Lung (tissue), 12 donors: ENCODE data around the gene SAMD4A. TPM values are rescaled to one million over a fixed set of nuclear protein-coding genes. Genes with fewer than 3 reads are reported as not detected.

Source experiments
- ATAC-seq: fragments of 200-7000 bp; cut with Tn5 transposase; one replicate; pipeline ENCODE4 v1.9.1; 2020; ENCODE audit warnings: moderate number of reproducible peaks; ENCODE audit not compliant: insufficient read depth, low FRiP score
- DNase-seq, 3 donors: peaks; one replicate each; pipeline ENCODE4 v3.0.0-alpha.2; 2013 to 2017
- H3K27ac ChIP-seq, 2 donors: one replicate each; pipeline ENCODE4 v1.5.1; 2013; ENCODE audit warnings: mild to moderate bottlenecking in 2 of 2, moderate library complexity in 2 of 2, control low read depth in 1 of 2, inconsistent platforms in 1 of 2, low read depth in 1 of 2, low read length in 1 of 2
- H3K27me3 ChIP-seq, 3 donors: one replicate each; pipeline ENCODE4 v1.5.1; 2013; ENCODE audit warnings: low read length in 2 of 3; ENCODE audit not compliant: control insufficient read depth in 3 of 3, insufficient read depth in 3 of 3
- H3K36me3 ChIP-seq, 4 donors: one replicate each; pipeline ENCODE4 v1.5.1; 2013; ENCODE audit warnings: low read length in 4 of 4, mild to moderate bottlenecking in 1 of 4, moderate library complexity in 1 of 4; ENCODE audit not compliant: control insufficient read depth in 4 of 4, insufficient read depth in 4 of 4
- H3K4me1 ChIP-seq, 5 donors: one replicate each; pipeline ENCODE4 v1.5.1; 2013; ENCODE audit warnings: low read length in 5 of 5, mild to moderate bottlenecking in 2 of 5, moderate library complexity in 1 of 5; ENCODE audit not compliant: control insufficient read depth in 5 of 5, insufficient read depth in 5 of 5
- H3K4me3 ChIP-seq: one replicate; pipeline ENCODE4 v1.5.1; 2013; ENCODE audit warnings: mild to moderate bottlenecking, control low read depth, moderate library complexity
- H3K9ac ChIP-seq, 2 donors: one replicate each; pipeline ENCODE4 v1.5.1; 2013; ENCODE audit warnings: low read length in 2 of 2, control low read depth in 1 of 2; ENCODE audit not compliant: insufficient read depth in 1 of 2
- H3K9me3 ChIP-seq, 4 donors: one replicate each; pipeline ENCODE4 v1.5.1; 2013; ENCODE audit warnings: low read length in 3 of 4, mild to moderate bottlenecking in 1 of 4, moderate library complexity in 1 of 4; ENCODE audit not compliant: control insufficient read depth in 4 of 4, insufficient read depth in 3 of 4
- CTCF ChIP-seq: IDR thresholded peaks from 2 replicates; pipeline ENCODE4 v1.5.1; 2012; ENCODE audit warnings: mild to moderate bottlenecking; ENCODE audit errors: control extremely low read depth, extremely low read depth
- WGBS, 2 donors: extraction: QIAGEN DNeasy Blood & Tissue Kit; methylation state at CpG; one replicate each; pipeline ENCODE4 v1.1.7; 2013; 5-methylcytosine and 5-hydroxymethylcytosine counted together
- polyA plus RNA-seq, 2 donors: library from polyadenylated mRNA; stranded (reverse); fragments of 200-250 nt; gene quantifications; one replicate each; pipeline ENCODE4 v1.2.1, GENCODE V29; 2013
- total RNA-seq, 2 donors: library from RNA; depleted of rRNA in 1 of 2; stranded (reverse); fragments of >200 nt in 1 of 2; gene quantifications; one replicate each; pipeline ENCODE4 v1.2.1, GENCODE V29; 2014 to 2021
- donor health status: control.
- donor health status: control.
- donor health status: Bipolar disorder and iron deficiency.
- donor health status: healthy.
- donor health status: DM: yes; HTN: yes; CAD: no.

Gene SAMD4A
- total and polyA plus RNA-seq, 4 donors, result 5.8 to 26.6 (median 16.2) TPM

- peak overlapping the region in 1 of 2 donors; percentile 59 for H3K27ac ChIP-seq
- 88 to 89% methylated on average over 7 of the region's 7 CpGs for WGBS, 2 donors
- no peaks in the 10 kb centered on the region for H3K36me3 ChIP-seq
- ATAC-seq, result no peak
- H3K4me3 ChIP-seq, result no peak overlapping the region
- no peak for TF ChIP-seq CTCF
- H3K9me3 ChIP-seq, result no peaks in the 10 kb centered on the region
- no peak for DNase-seq
- no peak overlapping the region for H3K9ac ChIP-seq
- H3K27me3 ChIP-seq, result no peaks in the 10 kb centered on the region
- H3K4me1 ChIP-seq, result peaks cover 0 to 44% (median 9%) of the 10 kb centered on the region in 5 donors
Measured at GRCh38 chr14:54672181-54672580, 105.3 kb downstream of the SAMD4A start.

DNA sequence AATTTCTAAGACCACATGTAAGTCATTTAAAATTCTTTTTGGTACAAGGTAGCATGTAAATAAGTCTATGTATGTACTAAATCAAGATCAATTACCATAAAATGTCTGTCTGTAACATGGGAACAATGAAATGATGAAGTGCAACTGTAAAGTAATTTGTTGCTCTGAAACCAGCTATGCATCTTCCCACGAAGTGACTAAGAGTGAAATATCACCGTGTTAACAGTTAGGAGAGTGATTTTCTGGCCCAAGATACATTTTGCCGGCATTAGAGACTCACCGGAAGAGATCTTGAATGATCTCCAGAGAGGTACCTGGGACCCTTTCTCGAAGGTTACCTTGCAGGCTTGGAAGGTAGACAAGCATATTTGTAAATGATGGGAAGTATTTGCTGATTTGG, 105.8 kb downstream of the SAMD4A start:
- DNase-seq (no peak), ATAC-seq (no peak)
- Histone ChIP-seq H3K27ac (peak overlapping the region in 1 of 2 donors; percentile 92), H3K9me3 (no peaks in the 10 kb centered on the region), H3K4me3 (no peak overlapping the region), H3K27me3 (no peaks in the 10 kb centered on the region), H3K4me1 (peaks cover 0 to 44% (median 9%) of the 10 kb centered on the region in 5 donors), H3K9ac (no peak overlapping the region), H3K36me3 (no peaks in the 10 kb centered on the region)
- no peak for TF ChIP-seq CTCF
- WGBS, 2 donors, result 78 to 87% methylated on average over 5 of the region's 5 CpGs

DNA sequence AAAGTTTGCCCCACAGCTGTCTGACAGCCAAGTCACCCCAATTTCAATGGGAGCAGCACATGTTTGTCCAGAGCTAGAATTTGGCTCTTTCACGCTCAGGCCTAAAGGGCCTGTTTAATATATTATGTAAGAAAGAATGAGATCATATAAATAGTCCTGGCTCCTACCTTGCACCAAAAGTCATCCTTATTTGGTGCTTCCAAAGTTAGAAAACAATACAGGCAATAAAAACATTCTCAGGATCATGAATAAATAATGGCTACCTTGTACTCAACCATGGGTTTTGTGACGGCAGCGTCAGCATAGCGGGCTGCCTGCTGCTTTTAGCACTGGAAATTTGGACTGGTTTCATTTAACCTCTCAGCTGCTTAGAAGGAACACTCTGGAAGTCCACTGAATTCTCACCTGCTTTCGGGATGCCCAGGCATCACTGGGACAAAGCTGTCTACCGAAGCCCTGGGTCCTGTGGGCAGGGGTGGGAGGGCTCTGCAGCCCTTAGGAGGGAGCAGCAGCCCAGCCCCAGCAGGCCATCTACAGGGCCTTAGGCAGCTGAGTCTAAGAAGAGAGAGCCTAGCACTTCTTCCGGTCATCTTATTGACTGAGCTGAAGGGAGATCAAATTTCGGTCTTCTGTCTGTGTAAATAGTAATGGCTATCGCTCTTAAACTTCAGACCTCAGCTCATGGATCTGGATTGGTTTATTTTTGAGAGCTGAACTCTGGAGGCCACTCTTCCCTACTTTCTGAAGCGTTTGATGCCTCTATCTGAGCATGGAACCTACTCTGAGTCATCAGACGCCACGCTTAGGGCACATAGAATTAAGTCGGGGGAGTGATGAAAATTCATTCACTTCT, 106.5 kb downstream of the SAMD4A start:
- no peaks in the 10 kb centered on the region for H3K9me3 ChIP-seq
- H3K27ac ChIP-seq, result peak overlapping the region in 1 of 2 donors; percentile 92
- no peak overlapping the region for H3K9ac ChIP-seq
- DNase-seq (peak in 1 of 3 donors; percentile 41), ATAC-seq (no peak)
- no peak overlapping the region for H3K4me3 ChIP-seq
- no peaks in the 10 kb centered on the region for H3K27me3 ChIP-seq
- H3K36me3 ChIP-seq, result no peaks in the 10 kb centered on the region
- TF ChIP-seq CTCF, result no peak
- 83% methylated on average over 13 of the region's 13 CpGs for WGBS, 2 donors
- H3K4me1 ChIP-seq, result peaks cover 0 to 44% (median 9%) of the 10 kb centered on the region in 5 donors
